ENCODE measurements around the gene ATP8B3.

Gene ATP8B3

DNA sequence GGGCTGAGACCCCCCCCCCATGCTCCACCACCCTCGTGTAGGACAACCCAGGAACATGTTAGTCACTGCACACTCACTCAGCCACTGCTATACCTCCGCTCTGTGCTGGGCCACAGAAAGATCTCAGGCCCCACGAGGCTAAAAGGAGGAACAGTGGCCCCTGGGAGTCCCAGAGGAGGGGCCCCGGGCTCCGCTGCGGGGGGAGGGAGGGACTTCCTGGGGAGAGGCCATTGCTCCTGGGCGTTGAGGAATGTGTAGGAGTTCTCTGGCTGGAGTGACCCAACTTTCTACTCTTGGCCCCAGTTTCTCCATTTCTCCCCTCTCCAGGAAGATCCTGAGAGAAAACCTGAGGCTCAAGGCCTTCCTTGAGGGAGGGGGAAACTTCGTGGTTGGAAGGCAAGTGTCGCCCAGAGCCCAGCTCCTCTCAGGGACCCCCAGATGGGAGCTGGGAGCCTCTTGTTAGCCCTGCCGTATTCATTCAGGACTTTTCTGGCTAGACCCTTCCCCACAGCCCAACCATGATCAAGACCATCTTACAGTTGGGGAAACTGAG is 45.2 kb downstream of the ATP8B3 start:
- TF ChIP-seq, protein P1, sequence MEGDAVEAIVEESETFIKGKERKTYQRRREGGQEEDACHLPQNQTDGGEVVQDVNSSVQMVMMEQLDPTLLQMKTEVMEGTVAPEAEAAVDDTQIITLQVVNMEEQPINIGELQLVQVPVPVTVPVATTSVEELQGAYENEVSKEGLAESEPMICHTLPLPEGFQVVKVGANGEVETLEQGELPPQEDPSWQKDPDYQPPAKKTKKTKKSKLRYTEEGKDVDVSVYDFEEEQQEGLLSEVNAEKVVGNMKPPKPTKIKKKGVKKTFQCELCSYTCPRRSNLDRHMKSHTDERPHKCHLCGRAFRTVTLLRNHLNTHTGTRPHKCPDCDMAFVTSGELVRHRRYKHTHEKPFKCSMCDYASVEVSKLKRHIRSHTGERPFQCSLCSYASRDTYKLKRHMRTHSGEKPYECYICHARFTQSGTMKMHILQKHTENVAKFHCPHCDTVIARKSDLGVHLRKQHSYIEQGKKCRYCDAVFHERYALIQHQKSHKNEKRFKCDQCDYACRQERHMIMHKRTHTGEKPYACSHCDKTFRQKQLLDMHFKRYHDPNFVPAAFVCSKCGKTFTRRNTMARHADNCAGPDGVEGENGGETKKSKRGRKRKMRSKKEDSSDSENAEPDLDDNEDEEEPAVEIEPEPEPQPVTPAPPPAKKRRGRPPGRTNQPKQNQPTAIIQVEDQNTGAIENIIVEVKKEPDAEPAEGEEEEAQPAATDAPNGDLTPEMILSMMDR (IDR thresholded peaks at IDR 0.05; ENCODE audit: low read depth, low read length): no peak
- H3K4me3 ChIP-seq (replicated peaks in 1 of 2; ENCODE audit: low read depth in 2 of 2, low read length in 2 of 2): no peak overlapping the region
- DNase-seq (ENCODE audit: low read depth in 2 of 2): peak in 1 of 2 donors; percentile 10

DNA sequence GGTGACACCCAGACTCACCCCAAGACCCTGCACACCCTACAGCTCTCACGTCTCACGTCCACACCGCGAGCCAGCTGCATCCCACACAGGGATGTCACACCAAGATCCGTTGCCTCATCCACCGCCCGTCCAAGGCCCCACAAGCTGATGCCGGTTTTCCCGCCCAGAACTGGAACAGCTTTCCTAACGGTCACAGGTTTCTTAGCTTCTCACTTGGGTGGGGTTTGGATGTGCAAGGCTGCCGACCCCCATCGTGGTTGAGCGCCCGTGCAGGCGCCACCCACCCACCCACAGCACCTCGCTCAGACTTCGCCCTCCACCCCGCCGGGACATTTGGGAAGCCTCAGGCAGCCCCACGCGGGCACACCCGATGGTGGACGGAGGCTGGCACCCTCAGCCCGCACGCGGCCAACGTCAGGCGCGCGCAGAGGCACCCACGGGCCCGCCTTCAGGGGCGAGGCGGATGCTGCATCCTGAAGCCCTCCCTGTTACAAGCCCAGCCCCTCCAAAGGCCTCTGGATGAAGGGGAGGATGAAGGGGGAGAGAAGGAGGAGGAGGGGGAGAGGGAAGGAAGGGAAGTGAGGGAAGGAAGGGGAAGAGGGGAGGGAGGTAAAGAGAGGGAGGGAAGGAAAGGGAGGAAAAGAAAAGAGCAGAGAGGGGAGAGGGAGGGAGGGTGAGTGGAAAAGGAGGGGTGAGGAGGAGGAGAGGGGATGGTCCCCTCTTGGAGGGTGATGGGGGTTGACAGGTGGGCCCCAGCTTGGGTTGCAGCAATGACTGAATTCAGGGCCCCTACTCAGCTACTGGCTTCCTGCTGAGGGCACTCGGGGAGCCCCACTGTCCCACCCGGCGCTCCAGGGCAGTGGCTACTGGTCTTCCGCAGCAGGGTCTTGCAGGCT is 45.9 kb downstream of the ATP8B3 start:
- no peak for DNase-seq (ENCODE audit: low read depth in 2 of 2)
- TF ChIP-seq, protein P1 (IDR thresholded peaks at IDR 0.05; ENCODE audit: low read depth, low read length): no peak
- no peak overlapping the region for H3K4me3 ChIP-seq (replicated peaks in 1 of 2; ENCODE audit: low read depth in 2 of 2, low read length in 2 of 2)

DNA sequence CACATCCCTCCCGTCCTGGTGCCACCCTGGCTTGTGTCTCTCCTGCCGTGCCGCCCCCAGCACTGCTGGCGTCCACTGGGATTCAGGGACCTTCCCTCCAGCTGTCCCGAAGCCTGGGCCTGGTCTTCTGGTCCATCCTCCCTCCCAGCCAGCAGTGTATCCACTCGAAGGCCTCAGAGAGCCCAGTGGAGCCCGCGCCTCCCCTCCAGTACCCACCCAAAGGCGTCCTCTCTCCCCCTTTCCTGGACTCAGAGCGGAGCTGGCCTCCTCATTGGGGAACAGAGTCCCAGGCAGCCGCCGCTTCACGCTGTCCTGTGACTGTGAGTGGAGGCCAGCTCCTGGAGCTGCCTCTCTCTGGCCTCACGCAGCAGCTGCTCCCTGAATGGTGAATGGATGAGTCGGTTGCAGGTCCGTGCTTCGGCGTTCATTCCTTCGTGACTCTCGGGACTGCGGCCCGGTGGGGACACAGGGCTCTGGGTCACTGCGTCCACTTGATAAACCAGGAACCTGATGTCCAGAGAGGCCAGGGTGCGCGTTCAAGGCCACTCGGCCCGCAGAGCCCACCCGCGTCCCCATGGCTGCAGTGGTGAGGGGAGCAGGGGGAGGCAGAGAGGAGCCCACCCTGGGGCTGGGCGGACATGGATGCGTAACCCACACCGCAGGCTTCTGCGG is 46.7 kb downstream of the ATP8B3 start:
- no peak overlapping the region for H3K4me3 ChIP-seq (replicated peaks in 1 of 2; ENCODE audit: low read depth in 2 of 2, low read length in 2 of 2)
- DNase-seq (ENCODE audit: low read depth in 2 of 2): no peak
- TF ChIP-seq, protein P1 (IDR thresholded peaks at IDR 0.05; ENCODE audit: low read depth, low read length): no peak

DNA sequence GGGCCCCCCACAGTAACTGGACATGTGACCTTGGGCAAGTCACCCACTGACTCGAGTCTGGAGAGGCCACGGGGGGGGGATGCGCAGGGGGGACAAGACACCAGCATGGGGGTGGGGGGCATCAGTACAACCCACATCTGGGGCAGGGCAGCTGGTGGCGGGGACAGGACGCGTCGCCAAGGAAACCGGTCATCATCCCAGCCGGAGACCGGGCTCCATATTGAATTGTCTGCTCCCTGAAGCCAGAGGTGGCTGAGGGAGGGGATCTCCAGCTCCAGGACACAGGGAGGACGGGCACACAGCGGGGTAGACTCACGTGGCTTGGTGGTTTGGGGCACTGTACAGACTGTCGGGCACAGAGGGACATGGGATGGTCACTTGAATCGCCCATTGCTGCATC is 47.3 kb downstream of the ATP8B3 start:
- TF ChIP-seq, protein P1 (IDR thresholded peaks at IDR 0.05; ENCODE audit: low read depth, low read length): no peak
- H3K4me3 ChIP-seq (replicated peaks in 1 of 2; ENCODE audit: low read depth in 2 of 2, low read length in 2 of 2): no peak overlapping the region
- no peak for DNase-seq (ENCODE audit: low read depth in 2 of 2)

DNA sequence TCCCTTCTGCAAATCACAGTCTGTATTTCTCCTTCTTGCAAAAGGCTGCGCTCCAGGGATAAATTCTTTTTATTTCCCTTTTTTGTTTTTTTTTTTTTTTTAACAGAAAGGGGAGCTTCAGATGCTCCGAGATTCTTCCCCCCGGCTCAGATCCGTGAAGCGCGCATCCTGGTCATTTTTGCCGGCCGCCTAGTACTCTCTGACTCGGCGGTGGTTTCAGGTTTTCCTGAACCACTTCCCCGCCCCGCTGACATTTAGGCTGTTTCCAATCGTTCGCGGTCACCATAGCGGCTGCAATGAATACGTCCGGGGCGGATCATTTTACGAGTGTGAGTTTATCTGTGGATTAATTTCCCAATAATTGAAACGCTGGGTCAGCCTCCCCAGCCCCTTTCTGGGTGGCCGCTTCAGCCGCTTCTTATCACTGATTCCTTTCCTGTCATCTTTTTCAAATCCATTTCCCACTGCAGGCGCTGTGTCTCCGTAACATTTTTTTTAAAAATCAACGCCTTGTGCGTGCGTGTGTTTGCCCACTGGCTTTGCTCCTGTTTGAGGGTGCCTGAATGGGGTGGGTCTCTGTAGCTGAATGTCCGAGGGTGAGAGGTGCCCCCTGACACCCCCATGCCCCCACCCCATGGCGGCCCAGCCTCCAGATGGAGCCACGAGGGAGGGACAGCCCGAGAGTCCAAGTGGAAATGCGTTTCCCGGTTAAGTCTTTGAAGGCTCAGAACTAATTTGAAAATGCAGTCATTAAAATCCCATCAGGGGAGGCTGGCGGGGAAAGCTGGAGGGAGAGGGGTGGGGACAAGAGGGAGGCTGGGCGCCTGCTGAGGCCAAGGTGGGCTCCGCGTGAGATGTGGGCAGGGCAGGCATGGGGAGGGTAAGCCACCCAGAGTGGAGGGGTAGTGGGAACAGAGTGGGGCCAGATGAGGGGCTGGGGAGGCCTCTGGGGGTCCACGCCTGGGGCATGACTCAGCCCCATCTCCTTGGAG is 48.1 kb downstream of the ATP8B3 start:
- no peak for DNase-seq (ENCODE audit: low read depth in 2 of 2)
- TF ChIP-seq, protein P1 (IDR thresholded peaks at IDR 0.05; ENCODE audit: low read depth, low read length): no peak
- H3K4me3 ChIP-seq (replicated peaks in 1 of 2; ENCODE audit: low read depth in 2 of 2, low read length in 2 of 2): no peak overlapping the region
